NCI-H510A (cell line): Measurements from ENCODE around the gene LRRC61.

ENCODE experiments used
- DNase-seq: peaks from one replicate; lab custom pipeline; 2025; lab: John Stamatoyannopoulos, UW

LRRC61 gene

GRCh38 chr7:150357270-150357669 lies 34.1 kb downstream of the LRRC61 start:
- peak; percentile 20 for DNase-seq

- no peak for DNase-seq
These were observed 34.7 kb downstream of the LRRC61 start for GRCh38 chr7:150357771-150358427.

- DNase-seq, result no peak
These were observed 35.3 kb downstream of the LRRC61 start for GRCh38 chr7:150358433-150358832.

- no peak for DNase-seq
These were observed 36.0 kb downstream of the LRRC61 start for GRCh38 chr7:150358988-150359621.

GRCh38 chr7:150359622-150360362 lies 36.6 kb downstream of the LRRC61 start:
- DNase-seq, result no peak

GRCh38 chr7:150360363-150361058 lies 37.4 kb downstream of the LRRC61 start:
- DNase-seq, result no peak

- DNase-seq, result no peak
These were observed 38.2 kb downstream of the LRRC61 start for GRCh38 chr7:150361402-150361801.

GRCh38 chr7:150361807-150362621 lies 38.9 kb downstream of the LRRC61 start:
- DNase-seq, result no peak

- no peak for DNase-seq
These were observed 40.2 kb downstream of the LRRC61 start for GRCh38 chr7:150363370-150363769.

GRCh38 chr7:150363872-150364271 lies 40.7 kb downstream of the LRRC61 start:
- DNase-seq, result no peak

- DNase-seq, result no peak
These were observed 42.0 kb downstream of the LRRC61 start for GRCh38 chr7:150365194-150365593.

GRCh38 chr7:150365673-150366398 lies 42.7 kb downstream of the LRRC61 start:
- no peak for DNase-seq

GRCh38 chr7:150367677-150368095 lies 44.5 kb downstream of the LRRC61 start:
- DNase-seq, result peak; percentile 77

GRCh38 chr7:150368096-150368883 lies 45.1 kb downstream of the LRRC61 start, which contains the start of gene REPIN1:
REPIN1 (plus strand) TSS chr7:150368822; CDS start chr7:150369712, 890 bp downstream.
- peak; percentile 61 for DNase-seq

GRCh38 chr7:150368884-150369747 lies 46.0 kb downstream of the LRRC61 start:
- no peak for DNase-seq

GRCh38 chr7:150369748-150370501 lies 46.8 kb downstream of the LRRC61 start:
- DNase-seq, result no peak

GRCh38 chr7:150370612-150371071 lies 47.5 kb downstream of the LRRC61 start:
- DNase-seq, result no peak
